Trophoblast cell (in vitro differentiated cells and primary cell): ENCODE data around the gene GTSF1L.
"Not testable (repeated sequence)": the region's sequence is repeated elsewhere in the genome, so short reads cannot be mapped to it uniquely, and the experiment has no call there.

Experiments used
- DNase-seq, 2 donors: peaks; one replicate each; pipeline ENCODE4 v3.0.0-alpha.2; 2016
- H2AFZ ChIP-seq: 2 replicates; pipeline ENCODE4 v1.6.1; 2013; ENCODE audit warnings: low read length, moderate library complexity, mild to moderate bottlenecking; ENCODE audit not compliant: insufficient read depth, poor library complexity
- H2AK5ac ChIP-seq: 2 replicates; pipeline ENCODE4 v1.6.1; 2013; ENCODE audit warnings: mild to moderate bottlenecking, low read length
- H2BK120ac ChIP-seq: 2 replicates; pipeline ENCODE4 v1.6.1; 2013; ENCODE audit warnings: low read length, mild to moderate bottlenecking, moderate library complexity; ENCODE audit not compliant: insufficient read depth, poor library complexity
- H2BK12ac ChIP-seq: 2 replicates; pipeline ENCODE4 v1.6.1; 2013; ENCODE audit warnings: mild to moderate bottlenecking, low read length, moderate library complexity
- H2BK5ac ChIP-seq: 2 replicates; pipeline ENCODE4 v1.6.1; 2013; ENCODE audit warnings: low read length, low read depth, moderate library complexity, mild to moderate bottlenecking; ENCODE audit not compliant: poor library complexity
- H3K14ac ChIP-seq: 2 replicates; pipeline ENCODE4 v1.6.1; 2013; ENCODE audit warnings: mild to moderate bottlenecking, low read length
- H3K18ac ChIP-seq: 2 replicates; pipeline ENCODE4 v1.6.1; 2013; ENCODE audit warnings: mild to moderate bottlenecking, low read length
- H3K23ac ChIP-seq: 2 replicates; pipeline ENCODE4 v1.6.1; 2013; ENCODE audit warnings: low read length
- H3K27ac ChIP-seq: 2 replicates; pipeline ENCODE4 v1.5.1; 2013; ENCODE audit warnings: low read depth, mild to moderate bottlenecking, inconsistent platforms, low read length, moderate library complexity
- H3K27me3 ChIP-seq: 2 replicates; pipeline ENCODE4 v1.6.1; 2013; ENCODE audit warnings: inconsistent platforms, mild to moderate bottlenecking, low read length, moderate library complexity; ENCODE audit not compliant: insufficient read depth
- H3K36me3 ChIP-seq, 2 experiments: 1 replicate in 1 of 2; 2 replicates in 1 of 2; pipeline ENCODE4 v1.6.1; 2013; ENCODE audit warnings: low read length in 2 of 2, mild to moderate bottlenecking in 2 of 2, moderate library complexity in 1 of 2; ENCODE audit not compliant: insufficient read depth in 2 of 2, control insufficient read depth in 1 of 2
- H3K4ac ChIP-seq: 2 replicates; pipeline ENCODE4 v1.6.1; 2013; ENCODE audit warnings: low read depth, mild to moderate bottlenecking, low read length, moderate library complexity
- H3K4me1 ChIP-seq, 2 experiments: 1 replicate in 1 of 2; 2 replicates in 1 of 2; pipeline ENCODE4 v1.6.1; 2013; ENCODE audit warnings: low read length in 2 of 2, mild to moderate bottlenecking in 2 of 2, moderate library complexity in 1 of 2; ENCODE audit not compliant: insufficient read depth in 2 of 2, control insufficient read depth in 1 of 2
- H3K4me2 ChIP-seq: 2 replicates; pipeline ENCODE4 v1.6.1; 2013; ENCODE audit warnings: inconsistent platforms, mild to moderate bottlenecking, low read length, moderate library complexity
- H3K4me3 ChIP-seq: 2 replicates; pipeline ENCODE4 v1.5.1; 2013; ENCODE audit warnings: mild to moderate bottlenecking, low read depth, low read length, inconsistent platforms
- H3K79me1 ChIP-seq: one replicate; pipeline ENCODE4 v1.6.1; 2013; ENCODE audit warnings: low read length
- H3K79me2 ChIP-seq: 2 replicates; pipeline ENCODE4 v1.6.1; 2013; ENCODE audit warnings: low read length, mild to moderate bottlenecking; ENCODE audit not compliant: control insufficient read depth, insufficient read depth, poor library complexity
- H3K9ac ChIP-seq: 2 replicates; pipeline ENCODE4 v1.6.1; 2013; ENCODE audit warnings: mild to moderate bottlenecking, low read length
- H3K9me3 ChIP-seq: 2 replicates; pipeline ENCODE4 v1.6.1; 2013; ENCODE audit warnings: low read depth, mild to moderate bottlenecking, control low read depth, inconsistent platforms, low read length; ENCODE audit not compliant: insufficient read depth
- H4K12ac ChIP-seq: 2 replicates; pipeline ENCODE4 v1.6.1; 2013; ENCODE audit warnings: low read depth, mild to moderate bottlenecking, low read length, moderate library complexity
- H4K8ac ChIP-seq: 2 replicates; pipeline ENCODE4 v1.6.1; 2013; ENCODE audit warnings: low read depth, mild to moderate bottlenecking, low read length, moderate library complexity
- H4K91ac ChIP-seq: one replicate; pipeline ENCODE4 v1.6.1; 2013; ENCODE audit warnings: low read depth, mild to moderate bottlenecking, low read length, moderate library complexity
- WGBS: extraction: QIAGEN DNeasy Blood & Tissue Kit; methylation state at CpG from one replicate; pipeline ENCODE4 v1.1.7; 2013; ENCODE audit warnings: missing lambda C conversion rate; ENCODE audit not compliant: insufficient read length, insufficient coverage; ENCODE audit errors: extremely low coverage; 5-methylcytosine and 5-hydroxymethylcytosine counted together

Gene GTSF1L

DNA sequence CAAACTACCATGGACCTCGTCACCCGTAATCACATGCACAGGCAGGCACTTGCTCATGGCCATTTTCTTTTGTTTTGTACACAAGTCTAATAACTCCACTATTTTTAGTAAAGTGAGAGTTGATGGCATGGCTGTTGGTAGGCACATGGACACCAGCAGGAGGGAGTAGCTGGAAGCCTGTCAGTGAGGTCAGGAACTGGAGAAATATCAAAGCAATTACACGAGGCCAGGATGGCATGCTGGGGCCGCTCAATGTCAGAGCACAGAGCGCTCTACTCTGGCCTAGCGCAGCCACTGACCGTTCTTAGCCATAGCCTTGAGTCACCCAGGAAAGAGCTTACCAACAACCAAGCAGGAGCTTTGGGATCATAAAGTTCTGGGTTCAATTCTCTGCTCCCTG is 36.1 kb upstream of the GTSF1L start:
- H2AFZ ChIP-seq, result no peak overlapping the region
- no peak overlapping the region for H2BK5ac ChIP-seq
- no peak overlapping the region for H2AK5ac ChIP-seq
- no peaks in the 10 kb centered on the region for H3K79me1 ChIP-seq
- no peak overlapping the region for H2BK120ac ChIP-seq
- H3K36me3 ChIP-seq, result no peaks in the 10 kb centered on the region
- H3K27ac ChIP-seq, result no peak overlapping the region
- no peak overlapping the region for H4K91ac ChIP-seq
- H3K18ac ChIP-seq, result no peak overlapping the region
- H3K4me1 ChIP-seq, result no peaks in the 10 kb centered on the region
- no peak for DNase-seq
- H4K8ac ChIP-seq, result no peak overlapping the region
- no peak overlapping the region for H4K12ac ChIP-seq
- WGBS, result no CpG with 5 or more reads among the region's 7 CpGs
- no peak overlapping the region for H3K9ac ChIP-seq
- no peak overlapping the region for H2BK12ac ChIP-seq
- no peak overlapping the region for H3K23ac ChIP-seq
- no peaks in the 10 kb centered on the region for H3K9me3 ChIP-seq
- no peak overlapping the region for H3K4me3 ChIP-seq
- H3K14ac ChIP-seq, result no peak overlapping the region
- H3K4ac ChIP-seq, result no peak overlapping the region
- no peak overlapping the region for H3K4me2 ChIP-seq
- no peaks in the 10 kb centered on the region for H3K27me3 ChIP-seq
- no peaks in the 10 kb centered on the region for H3K79me2 ChIP-seq

DNA sequence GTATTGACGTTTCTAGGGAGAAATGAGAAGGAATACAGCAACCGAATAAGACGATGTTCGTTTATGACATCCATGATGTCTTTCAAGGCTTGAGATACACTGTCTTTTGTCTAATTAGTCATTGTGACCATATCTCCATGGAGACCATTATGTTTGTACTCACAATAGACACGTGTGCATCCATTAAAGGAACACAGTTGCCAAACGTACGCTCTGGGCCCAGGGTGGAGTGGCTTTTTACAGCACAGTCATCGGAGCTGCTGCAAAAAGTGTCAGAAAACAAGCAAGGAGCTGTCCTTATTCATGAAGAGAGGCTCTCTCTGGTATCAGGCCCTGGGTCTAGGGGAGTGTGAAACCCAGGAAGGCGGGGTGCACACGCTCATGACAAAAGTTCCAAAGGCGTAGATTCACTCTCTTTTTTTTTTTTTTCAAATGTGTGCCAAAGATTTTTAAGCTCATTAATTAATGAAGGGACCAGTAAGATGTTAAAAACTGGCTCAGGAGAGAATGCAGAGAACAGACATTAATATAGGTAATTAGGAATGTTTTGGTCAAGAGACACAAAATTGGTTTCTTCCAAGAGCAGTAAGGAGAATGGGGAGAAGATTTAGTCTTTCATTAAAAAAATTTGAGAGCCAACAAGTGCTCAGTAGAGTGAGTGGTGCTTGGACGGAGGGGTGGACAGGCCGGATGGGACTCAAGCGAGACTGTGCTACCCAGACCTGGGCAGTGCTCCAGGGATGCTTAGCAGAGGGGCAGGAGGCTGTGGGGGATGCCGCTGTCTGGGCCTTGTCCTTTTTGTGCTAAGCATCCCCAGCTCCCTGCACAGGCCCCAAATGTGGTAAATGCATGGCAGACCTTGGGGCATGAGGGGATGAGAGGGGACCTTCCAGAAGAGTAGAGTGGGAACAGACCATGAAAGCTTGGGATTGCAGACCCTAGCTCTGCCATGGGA is 34.9 kb upstream of the GTSF1L start:
- H3K4me2 ChIP-seq, result no peak overlapping the region
- H4K8ac ChIP-seq, result no peak overlapping the region
- no peak overlapping the region for H2AK5ac ChIP-seq
- H3K79me1 ChIP-seq, result no peaks in the 10 kb centered on the region
- no peak overlapping the region for H3K27ac ChIP-seq
- peak in 1 of 2 donors; percentile 33 for DNase-seq
- H4K91ac ChIP-seq, result no peak overlapping the region
- H3K27me3 ChIP-seq, result no peaks in the 10 kb centered on the region
- no peaks in the 10 kb centered on the region for H3K4me1 ChIP-seq
- H3K14ac ChIP-seq, result no peak overlapping the region
- no peaks in the 10 kb centered on the region for H3K79me2 ChIP-seq
- H3K9ac ChIP-seq, result no peak overlapping the region
- H4K12ac ChIP-seq, result no peak overlapping the region
- H2AFZ ChIP-seq, result no peak overlapping the region
- no peaks in the 10 kb centered on the region for H3K9me3 ChIP-seq
- WGBS, result no CpG with 5 or more reads among the region's 15 CpGs
- no peaks in the 10 kb centered on the region for H3K36me3 ChIP-seq
- H2BK120ac ChIP-seq, result no peak overlapping the region
- no peak overlapping the region for H2BK5ac ChIP-seq
- no peak overlapping the region for H2BK12ac ChIP-seq
- no peak overlapping the region for H3K18ac ChIP-seq
- H3K23ac ChIP-seq, result no peak overlapping the region
- no peak overlapping the region for H3K4ac ChIP-seq
- H3K4me3 ChIP-seq, result no peak overlapping the region

DNA sequence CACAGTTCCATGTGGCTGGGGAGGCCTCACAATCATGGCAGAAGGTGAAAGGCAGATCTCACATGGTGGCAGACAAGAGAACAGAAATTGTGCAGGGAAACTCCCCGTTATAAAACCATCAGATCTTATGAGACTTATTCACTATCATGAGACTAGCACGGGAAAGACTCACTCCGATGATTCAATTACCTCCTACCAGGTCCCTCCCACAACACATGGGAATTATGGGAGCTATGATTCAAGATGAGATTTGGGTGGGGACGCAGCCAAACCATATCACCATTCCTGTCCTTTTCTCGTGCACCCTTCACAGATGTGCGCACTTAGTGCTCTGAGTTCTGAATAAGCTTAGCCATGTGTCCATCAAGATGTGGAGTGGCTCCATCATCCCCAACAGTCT is 31.1 kb upstream of the GTSF1L start:
- not testable (repeated sequence) for H3K4me1 ChIP-seq, H2BK5ac ChIP-seq, H4K12ac ChIP-seq, H2BK12ac ChIP-seq, H2AFZ ChIP-seq, H3K23ac ChIP-seq, H3K9me3 ChIP-seq, H3K27me3 ChIP-seq, DNase-seq, H4K91ac ChIP-seq, H3K79me2 ChIP-seq, H4K8ac ChIP-seq, H2BK120ac ChIP-seq, H3K4me2 ChIP-seq, H3K79me1 ChIP-seq, H3K4me3 ChIP-seq, H2AK5ac ChIP-seq, H3K14ac ChIP-seq, H3K36me3 ChIP-seq, H3K18ac ChIP-seq, H3K4ac ChIP-seq, H3K27ac ChIP-seq
- H3K9ac ChIP-seq, result peak overlapping the region; percentile 53
- WGBS, result no CpG with 5 or more reads among the region's 6 CpGs

DNA sequence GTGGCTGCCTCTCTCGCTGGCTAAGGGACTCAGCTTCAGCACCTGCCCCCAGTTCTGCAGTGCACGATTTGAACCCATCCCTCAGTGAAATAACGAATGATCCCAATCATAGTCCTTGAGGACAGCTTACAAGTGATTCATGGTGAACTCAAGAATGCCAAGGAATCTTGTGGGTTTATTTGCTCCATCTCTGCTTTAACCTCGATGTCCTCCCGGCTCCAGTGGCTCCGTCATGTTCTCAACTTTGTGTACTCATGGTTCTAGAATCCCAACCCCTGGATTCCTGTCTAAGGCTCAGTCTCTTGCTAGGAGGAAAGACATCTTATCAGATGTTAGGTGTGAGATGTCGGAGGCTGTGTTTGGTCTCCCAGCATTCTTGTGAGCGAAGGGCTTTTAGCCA is 29.0 kb upstream of the GTSF1L start:
- no peaks in the 10 kb centered on the region for H3K79me2 ChIP-seq
- H3K23ac ChIP-seq, result no peak overlapping the region
- no peak overlapping the region for H4K91ac ChIP-seq
- WGBS, result no CpG with 5 or more reads among the region's 8 CpGs
- no peaks in the 10 kb centered on the region for H3K4me1 ChIP-seq
- no peak overlapping the region for H3K14ac ChIP-seq
- H4K12ac ChIP-seq, result no peak overlapping the region
- no peak overlapping the region for H2BK12ac ChIP-seq
- no peak for DNase-seq
- no peak overlapping the region for H2AFZ ChIP-seq
- no peak overlapping the region for H3K4ac ChIP-seq
- no peak overlapping the region for H3K9ac ChIP-seq
- H3K9me3 ChIP-seq, result no peaks in the 10 kb centered on the region
- no peak overlapping the region for H3K4me3 ChIP-seq
- H3K27ac ChIP-seq, result no peak overlapping the region
- no peaks in the 10 kb centered on the region for H3K79me1 ChIP-seq
- H2AK5ac ChIP-seq, result no peak overlapping the region
- H2BK5ac ChIP-seq, result no peak overlapping the region
- no peaks in the 10 kb centered on the region for H3K27me3 ChIP-seq
- H3K4me2 ChIP-seq, result no peak overlapping the region
- no peaks in the 10 kb centered on the region for H3K36me3 ChIP-seq
- no peak overlapping the region for H2BK120ac ChIP-seq
- H3K18ac ChIP-seq, result no peak overlapping the region
- no peak overlapping the region for H4K8ac ChIP-seq
